Prostate gland (tissue), 2 donors: ENCODE results near the gene BPTF. TPM values are rescaled to one million over a fixed set of nuclear protein-coding genes. Genes with fewer than 3 reads are reported as not detected.
"Not testable (repeated sequence)": the region's sequence is repeated elsewhere in the genome, so short reads cannot be mapped to it uniquely, and the experiment has no call there.

ENCODE experiments used
- DNase-seq: peaks from one replicate; pipeline ENCODE4 v3.0.0-alpha.2; 2019; ENCODE audit warnings: low spot score
- H3K27ac ChIP-seq, 2 donors: fragments of 200-600 bp; sonication (generic); 2 replicates each; pipeline ENCODE4 v1.5.1; 2017 to 2019
- H3K27me3 ChIP-seq: fragments of 200-600 bp; sonication (generic); replicated peaks from 2 replicates; pipeline ENCODE4 v1.5.1; 2019; ENCODE audit not compliant: insufficient read depth
- H3K36me3 ChIP-seq, 2 donors: fragments of 200-600 bp; sonication (generic); 1 replicate in 1 of 2; 2 replicates in 1 of 2; pipeline versions ENCODE4 v1.5.1 to v1.8.1; 2017 to 2019
- H3K4me1 ChIP-seq: fragments of 200-600 bp; sonication (generic); replicated peaks from 2 replicates; pipeline ENCODE4 v1.5.1; 2019
- H3K4me3 ChIP-seq, 2 donors: fragments of 200-600 bp; sonication (generic); 2 replicates each; pipeline ENCODE4 v1.5.1; 2017 to 2019
- H3K9me3 ChIP-seq: fragments of 200-600 bp; sonication (generic); 2 replicates; pipeline ENCODE4 v1.5.1; 2017
- CTCF ChIP-seq, 4 experiments: fragments of 200-600 bp in 2 of 4; fragments of 450-650 bp in 2 of 4; sonication (generic) in 2 of 4; IDR thresholded peaks; 1 replicate in 3 of 4; 2 replicates in 1 of 4; pipeline ENCODE4 v1.5.1; 2016 to 2019; ENCODE audit warnings: antibody characterized with exemption in 4 of 4, mild to moderate bottlenecking in 2 of 4, moderate library complexity in 2 of 4
- POLR2A ChIP-seq: fragments of 450-650 bp; IDR thresholded peaks from one replicate; pipeline ENCODE4 v1.6.1; 2016; ENCODE audit warnings: antibody characterized with exemption, mild to moderate bottlenecking
- POLR2AphosphoS5 ChIP-seq: sonication (generic); formaldehyde crosslinking; IDR thresholded peaks from one replicate; pipeline ENCODE4 v1.6.1; 2017; ENCODE audit warnings: antibody characterized with exemption
- WGBS: methylation state at CpG from one replicate; pipeline ENCODE4 v1.1.5; 2018; 5-methylcytosine and 5-hydroxymethylcytosine counted together
- intact Hi-C: fragments of 100-400 bp; cut with DNase I; formaldehyde crosslinking; loops from one replicate; pipeline ENCODE4 v1.14.2; 2022
- total RNA-seq, 2 donors: library from RNA; depleted of rRNA; stranded (reverse); fragments of >200 nt; gene quantifications; one replicate each; pipeline ENCODE4 v1.1.0, GENCODE V29; 2016

Gene BPTF
- total RNA-seq, 2 donors from 2014 or later = 70.5 to 138 TPM

GRCh38 chr17:67825627-67826601, 611 bp downstream of the BPTF start:
- Histone ChIP-seq H3K4me3 (peak overlapping the region; percentile 81 to 86), H3K27ac (peak overlapping the region; percentile 96 to 97)
- H3K4me1 ChIP-seq, H3K9me3 ChIP-seq, H3K27me3 ChIP-seq, H3K36me3 ChIP-seq: not testable (repeated sequence)
- peak; percentile 25 for DNase-seq
- peak; percentile 15 for TF ChIP-seq POLR2A
- under 1% methylated on average over 66 of the region's 94 CpGs for WGBS
- intact Hi-C loops = loop anchor here (5.0 to 10.0 kb wide), 2 partner anchors 109 to 451 kb away; partner anchors contain the start of genes NOL11 and PITPNC1

- intact Hi-C loops = loop anchor here (5.0 to 10.0 kb wide), 2 partner anchors 112 to 455 kb away; partner anchors contain the start of genes NOL11 and PITPNC1
- no peaks in the 10 kb centered on the region for H3K27me3 ChIP-seq
- no peaks in the 10 kb centered on the region for H3K4me1 ChIP-seq
- no peak overlapping the region for H3K4me3 ChIP-seq
- no peak overlapping the region for H3K27ac ChIP-seq
- H3K36me3 ChIP-seq = no peaks in the 10 kb centered on the region
- WGBS = 19% methylated on average over 7 of the region's 7 CpGs
- DNase-seq = no peak
- TF ChIP-seq POLR2A = no peak
- no peak for TF ChIP-seq POLR2AphosphoS5
- no peak for TF ChIP-seq CTCF (IDR thresholded peaks at IDR 0.05)
- H3K9me3 ChIP-seq = no peaks in the 10 kb centered on the region
Observed at GRCh38 chr17:67829331-67829730, 4.0 kb downstream of the BPTF start.

- 40% methylated on average over 6 of the region's 6 CpGs for WGBS
- Histone ChIP-seq H3K9me3 (no peaks in the 10 kb centered on the region), H3K27me3 (no peaks in the 10 kb centered on the region), H3K36me3 (no peaks in the 10 kb centered on the region), H3K27ac (no peak overlapping the region), H3K4me3 (no peak overlapping the region), H3K4me1 (no peaks in the 10 kb centered on the region)
- intact Hi-C loops = no loop called here
- no peak for DNase-seq
- TF ChIP-seq CTCF (IDR thresholded peaks at IDR 0.05) (no peak), POLR2AphosphoS5 (no peak), POLR2A (no peak)
Observed at GRCh38 chr17:67830440-67830839, 5.1 kb downstream of the BPTF start.

- no peak for TF ChIP-seq POLR2AphosphoS5
- 78% methylated on average over 4 of the region's 4 CpGs for WGBS
- no peaks in the 10 kb centered on the region for H3K9me3 ChIP-seq
- no peak overlapping the region for H3K4me3 ChIP-seq
- no peak for DNase-seq
- H3K4me1 ChIP-seq = no peaks in the 10 kb centered on the region
- H3K36me3 ChIP-seq = no peaks in the 10 kb centered on the region
- no peaks in the 10 kb centered on the region for H3K27me3 ChIP-seq
- H3K27ac ChIP-seq = no peak overlapping the region
- intact Hi-C loops = no loop called here
Observed at GRCh38 chr17:67831268-67831667, 6.0 kb downstream of the BPTF start.

GRCh38 chr17:67833134-67833533, 7.8 kb downstream of the BPTF start:
- no peak overlapping the region for H3K4me3 ChIP-seq
- WGBS = 95% methylated on average over 3 of the region's 3 CpGs
- H3K9me3 ChIP-seq = no peaks in the 10 kb centered on the region
- H3K36me3 ChIP-seq = no peaks in the 10 kb centered on the region
- DNase-seq = no peak
- intact Hi-C loops = no loop called here
- TF ChIP-seq POLR2AphosphoS5 = no peak
- TF ChIP-seq POLR2A = no peak
- TF ChIP-seq CTCF (IDR thresholded peaks at IDR 0.05) = no peak
- H3K4me1 ChIP-seq = no peaks in the 10 kb centered on the region
- no peaks in the 10 kb centered on the region for H3K27me3 ChIP-seq
- no peak overlapping the region for H3K27ac ChIP-seq
